Stomach smooth muscle (tissue), 2 donors: ENCODE data around the gene PIGO.

Source experiments
- H3K27ac ChIP-seq: one replicate; pipeline ENCODE4 v1.7.0; 2013; ENCODE audit warnings: mild to moderate bottlenecking, low read length, inconsistent platforms
- H3K27me3 ChIP-seq, 2 donors: one replicate each; pipeline ENCODE4 v1.7.0; 2013; ENCODE audit warnings: low read length in 2 of 2; ENCODE audit not compliant: insufficient read depth in 2 of 2, control insufficient read depth in 1 of 2
- H3K36me3 ChIP-seq, 2 donors: one replicate each; pipeline ENCODE4 v1.7.0; 2013; ENCODE audit warnings: low read length in 2 of 2; ENCODE audit not compliant: control insufficient read depth in 2 of 2, insufficient read depth in 2 of 2
- H3K4me1 ChIP-seq: one replicate; pipeline ENCODE4 v1.7.0; 2013; ENCODE audit warnings: low read length; ENCODE audit not compliant: control insufficient read depth, insufficient read depth
- H3K4me3 ChIP-seq, 2 donors: one replicate each; pipeline ENCODE4 v1.7.0; 2013; ENCODE audit warnings: low read length in 2 of 2
- H3K9ac ChIP-seq, 2 donors: one replicate each; pipeline ENCODE4 v1.7.0; 2013; ENCODE audit warnings: low read length in 2 of 2, mild to moderate bottlenecking in 1 of 2
- H3K9me3 ChIP-seq, 2 donors: one replicate each; pipeline ENCODE4 v1.7.0; 2013; ENCODE audit warnings: low read length in 2 of 2; ENCODE audit not compliant: control insufficient read depth in 2 of 2
- donor health status: healthy.
- donor health status: Pancreatic carcinoma.

The PIGO gene

DNA sequence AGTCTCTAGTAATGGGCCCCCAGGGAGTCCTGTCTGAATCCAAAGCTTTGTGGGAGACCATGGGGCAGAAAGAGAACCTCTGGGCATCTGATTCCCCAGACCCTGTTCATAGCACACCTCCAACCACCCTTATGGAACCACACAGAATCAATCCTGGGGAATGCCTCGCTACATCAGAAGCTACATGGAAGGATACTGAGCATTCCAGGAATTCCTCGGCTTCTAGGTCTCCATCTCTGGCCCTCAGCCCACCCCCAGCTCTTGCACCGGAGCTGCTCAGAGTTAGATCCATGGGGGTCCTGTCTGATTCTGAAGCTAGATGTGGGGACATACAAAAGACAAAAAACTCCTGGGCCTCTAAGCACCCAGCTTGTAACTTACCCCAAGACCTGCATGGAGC lies 52.3 kb downstream of the PIGO start:
- H3K36me3 ChIP-seq, result peaks cover 23 to 30% of the 10 kb centered on the region in 2 donors
- H3K9ac ChIP-seq, result no peak overlapping the region
- H3K27me3 ChIP-seq, result no peaks in the 10 kb centered on the region
- H3K4me3 ChIP-seq, result no peak overlapping the region
- H3K27ac ChIP-seq, result no peak overlapping the region
- no peaks in the 10 kb centered on the region for H3K9me3 ChIP-seq
- no peaks in the 10 kb centered on the region for H3K4me1 ChIP-seq

DNA sequence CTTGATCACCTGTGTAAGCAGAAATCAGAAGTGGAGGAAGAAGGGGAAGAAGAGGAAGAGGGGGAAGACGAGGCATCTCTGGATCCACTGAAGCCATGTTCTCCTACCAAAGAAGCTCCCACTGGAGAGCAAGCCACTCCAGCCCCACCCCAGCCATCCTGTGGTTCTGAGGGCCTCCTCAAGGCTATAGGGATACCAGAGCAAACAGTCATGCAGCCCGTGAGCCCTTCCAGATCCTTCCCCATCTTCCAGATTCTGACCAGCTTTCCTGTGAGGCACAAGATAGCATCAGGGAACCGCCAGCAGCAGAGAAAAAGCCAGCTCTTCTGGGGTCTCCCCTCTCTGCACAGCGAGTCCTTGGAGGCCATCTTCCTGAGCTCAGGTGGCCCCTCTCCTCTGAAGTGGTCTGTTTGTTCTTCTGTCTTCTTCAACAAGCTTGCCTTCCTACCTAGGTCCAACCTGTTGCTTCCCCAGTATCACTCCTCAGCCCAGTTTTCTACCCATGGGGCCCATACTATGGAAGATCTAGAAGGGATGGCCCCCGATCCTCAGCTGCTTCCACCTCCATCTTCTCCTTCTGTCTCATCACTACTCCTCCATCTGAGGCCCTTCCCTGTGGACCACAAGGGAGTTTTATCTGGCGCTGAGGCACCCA lies 53.4 kb downstream of the PIGO start:
- Histone ChIP-seq H3K9ac (no peak overlapping the region), H3K4me1 (no peaks in the 10 kb centered on the region), H3K27me3 (no peaks in the 10 kb centered on the region), H3K36me3 (peaks cover 23 to 29% of the 10 kb centered on the region in 2 donors), H3K9me3 (no peaks in the 10 kb centered on the region), H3K27ac (no peak overlapping the region), H3K4me3 (no peak overlapping the region)

DNA sequence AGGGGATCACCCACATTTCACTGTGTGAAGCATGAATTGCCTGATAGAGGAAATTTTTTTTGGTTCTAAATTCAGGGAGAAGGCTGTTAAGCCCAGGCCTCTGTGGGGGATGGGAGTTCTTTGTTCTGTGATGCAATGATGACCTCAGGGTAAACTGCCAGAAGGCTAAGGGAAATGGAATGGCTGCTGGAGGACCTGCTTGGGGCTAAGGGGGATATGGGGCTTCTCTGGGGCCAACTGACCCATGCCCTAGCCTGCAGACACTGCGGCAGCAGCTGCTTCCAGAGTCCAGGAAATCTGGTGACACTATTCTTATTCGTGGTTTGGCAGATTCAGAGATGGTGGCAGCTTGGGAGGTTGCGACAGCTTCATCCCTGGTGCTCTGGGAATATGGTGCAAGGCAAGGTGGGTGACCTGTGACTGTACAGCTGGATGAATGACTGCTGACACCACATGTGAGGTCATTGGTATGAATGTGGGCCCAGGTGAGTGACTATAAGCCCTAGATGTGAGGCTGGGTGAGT lies 54.2 kb downstream of the PIGO start:
- Histone ChIP-seq H3K9ac (no peak overlapping the region), H3K4me1 (no peaks in the 10 kb centered on the region), H3K9me3 (no peaks in the 10 kb centered on the region), H3K4me3 (no peak overlapping the region), H3K27me3 (no peaks in the 10 kb centered on the region), H3K36me3 (peaks cover 23 to 29% of the 10 kb centered on the region in 2 donors), H3K27ac (no peak overlapping the region)
